Measurements from ENCODE around the gene CPTP. TPM values are rescaled to one million over a fixed set of nuclear protein-coding genes. Genes with fewer than 3 reads are reported as not detected.
"Not testable (repeated sequence)": the region's sequence is repeated elsewhere in the genome, so short reads cannot be mapped to it uniquely, and the experiment has no call there.

Gene CPTP
- total RNA-seq, 1 donor from 2014 or later = 36.1 TPM

- no peak for DNase-seq (ENCODE audit: low spot score)
These were observed 41.5 kb downstream of the CPTP start for GRCh38 chr1:1365875-1366698.

DNA sequence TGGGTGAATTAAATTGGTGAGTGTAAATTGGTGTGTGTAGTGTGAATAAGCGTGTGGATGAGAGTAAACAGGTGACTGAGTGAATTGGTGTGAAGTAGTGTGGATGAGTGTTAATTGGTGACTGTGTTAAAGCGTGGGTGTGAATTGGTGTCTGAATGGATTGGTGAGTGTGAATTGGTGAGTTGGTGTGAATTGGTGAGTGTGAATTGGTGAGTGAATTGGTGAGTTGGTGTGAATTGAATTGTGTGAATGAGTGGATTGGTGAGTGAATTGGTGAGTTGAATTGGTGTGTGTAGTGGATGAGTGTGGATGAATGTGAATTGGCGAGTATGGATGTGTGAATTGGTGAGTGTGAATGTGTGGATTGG lies 42.1 kb downstream of the CPTP start:
- DNase-seq (ENCODE audit: low spot score) = no peak

DNA sequence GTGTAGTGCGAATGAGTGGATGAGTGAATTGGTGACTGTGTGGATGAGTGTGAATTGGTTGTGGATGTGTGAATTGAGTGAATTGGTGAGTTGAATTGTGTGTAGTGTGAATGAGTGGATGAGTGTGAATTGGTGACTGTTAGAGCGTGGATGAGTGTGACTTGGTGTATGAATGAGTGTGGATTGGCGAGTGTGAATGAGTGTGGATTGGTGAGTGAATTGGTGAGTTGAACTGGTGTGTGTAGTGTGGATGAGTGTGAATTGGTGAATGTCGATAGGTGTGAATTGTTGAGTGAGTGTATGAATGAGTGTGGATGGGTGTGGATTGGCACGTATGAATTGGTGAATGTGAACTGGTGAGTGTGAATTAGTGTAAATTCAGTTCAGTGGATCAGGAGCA lies 42.7 kb downstream of the CPTP start:
- no peak for DNase-seq (ENCODE audit: low spot score)

DNA sequence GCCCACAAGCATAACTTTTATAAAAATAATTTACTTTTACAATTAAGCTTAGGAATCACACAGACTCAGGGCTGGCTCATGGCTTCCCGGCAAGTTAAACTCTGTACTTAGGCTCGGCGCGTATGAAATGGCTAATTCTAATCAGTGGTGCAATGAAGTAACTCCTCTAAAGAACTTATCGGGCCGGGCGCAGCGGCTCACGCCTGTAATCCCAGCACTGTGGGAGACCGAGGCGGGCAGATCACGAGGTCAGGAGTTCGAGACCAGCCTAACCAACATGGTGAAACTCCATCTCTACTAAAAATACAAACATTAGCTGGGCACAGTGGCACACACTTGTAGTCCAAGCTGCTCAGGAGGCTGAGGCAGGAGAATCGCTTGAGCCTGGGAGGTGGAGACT lies 45.5 kb downstream of the CPTP start:
- DNase-seq (ENCODE audit: low spot score) = not testable (repeated sequence)

GRCh38 chr1:1370771-1371300 lies 46.2 kb downstream of the CPTP start:
- DNase-seq (ENCODE audit: low spot score) = no peak

DNA sequence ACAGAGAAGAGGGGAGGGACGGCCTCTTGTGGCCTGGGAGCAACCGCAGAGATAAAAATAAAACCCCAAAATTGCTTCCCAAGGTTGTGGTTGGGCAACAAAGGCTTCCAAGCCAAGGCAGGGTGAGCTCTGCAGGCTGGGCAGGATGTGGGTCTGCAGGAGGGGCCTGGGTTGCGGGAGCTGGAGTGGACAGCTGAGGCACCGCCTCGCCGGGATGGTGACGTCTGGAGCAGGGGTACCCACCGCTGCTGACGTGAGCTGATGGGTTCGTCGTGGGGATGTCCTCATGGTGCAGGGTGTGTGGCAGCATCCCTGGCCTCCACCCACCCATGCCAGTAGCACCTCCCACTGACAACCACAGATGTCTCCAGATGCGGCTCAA lies 46.8 kb downstream of the CPTP start:
- no peak for DNase-seq (ENCODE audit: low spot score)

- peak; percentile 60 for DNase-seq (ENCODE audit: low spot score)
These were observed 47.4 kb downstream of the CPTP start for GRCh38 chr1:1371746-1372711.

DNA sequence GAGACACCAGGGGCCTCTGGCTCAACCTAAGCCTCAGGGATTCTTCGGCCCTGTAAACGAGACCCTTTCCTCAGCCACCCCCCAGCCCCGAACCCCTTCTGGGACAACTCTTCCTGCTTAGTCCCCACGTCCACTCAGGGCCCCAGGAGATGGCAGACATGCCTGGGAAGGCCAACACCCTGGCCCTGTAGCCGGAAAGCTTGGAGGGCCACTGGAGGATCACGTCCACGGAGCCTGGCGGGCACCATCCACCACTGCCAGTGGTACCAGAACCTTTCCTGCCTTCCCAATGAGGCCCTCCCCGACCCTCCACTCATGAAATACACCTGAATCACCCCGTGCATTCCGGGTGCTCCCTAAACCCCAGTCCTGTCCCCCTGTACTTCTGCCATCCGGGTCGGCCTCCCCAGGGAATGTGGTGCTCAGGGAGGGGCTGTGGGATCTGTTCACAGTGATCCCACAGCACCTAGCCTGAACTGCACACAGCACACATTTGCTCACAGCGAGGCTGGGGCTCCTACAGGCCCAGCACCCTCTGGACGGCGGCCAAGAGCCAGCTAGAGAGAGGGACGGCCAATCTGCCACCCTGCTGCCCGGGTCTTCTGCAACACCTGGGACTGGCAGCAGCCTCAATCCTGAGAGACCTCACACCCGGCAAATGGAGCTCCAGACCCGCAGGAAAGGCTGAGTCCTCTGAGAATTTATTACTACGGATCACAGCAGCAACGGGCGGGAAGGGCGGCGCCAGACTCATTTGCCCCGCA lies 48.6 kb downstream of the CPTP start:
- DNase-seq (ENCODE audit: low spot score) = no peak

- DNase-seq (ENCODE audit: low spot score) = no peak
These were observed 49.4 kb downstream of the CPTP start for GRCh38 chr1:1373815-1374588.

- DNase-seq (ENCODE audit: low spot score) = no peak
These were observed 50.0 kb downstream of the CPTP start for GRCh38 chr1:1374589-1374928.

DNA sequence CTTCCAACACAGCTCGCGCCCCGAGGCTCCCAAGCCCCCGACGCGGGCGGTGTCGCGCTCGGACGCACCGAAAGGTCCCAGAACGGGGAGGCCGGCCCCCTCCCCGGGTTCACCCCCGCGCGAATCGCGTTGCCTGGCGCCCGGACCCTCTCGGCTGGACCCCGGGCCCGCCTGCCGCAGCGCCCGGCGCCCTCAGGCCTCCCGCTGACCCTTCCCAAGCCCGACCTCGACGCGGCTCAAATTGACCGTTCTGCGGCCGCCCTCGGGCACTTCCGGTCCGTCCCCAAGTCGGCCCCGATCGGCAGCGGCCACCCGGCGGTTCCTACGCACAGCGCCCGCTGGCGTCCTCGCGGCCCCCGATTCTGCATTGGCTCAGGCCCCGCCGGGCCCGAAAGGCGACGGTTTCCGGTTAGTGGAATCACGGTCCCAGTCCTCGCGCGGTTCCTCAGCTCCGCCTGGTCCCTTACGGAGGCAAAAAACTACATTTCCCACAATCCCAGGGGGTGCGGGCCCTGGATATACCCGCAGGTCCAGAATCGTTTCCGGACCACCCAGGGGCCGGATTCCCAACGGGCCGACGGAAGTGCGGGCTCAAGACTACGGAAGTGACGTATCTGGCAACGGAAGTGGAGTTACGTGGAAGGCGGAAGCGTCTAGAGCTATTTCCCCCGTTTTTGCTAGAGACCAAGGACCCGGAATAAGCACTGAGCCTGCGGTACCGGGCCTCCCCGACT lies 50.5 kb downstream of the CPTP start, which contains the start of gene AURKAIP1:
AURKAIP1 (minus strand) TSS at position 279 of the 734 bp plus-strand sequence. CDS start 451 bp downstream, outside the sequence.
- peak; percentile 99 for DNase-seq (ENCODE audit: low spot score)

- no peak for DNase-seq (ENCODE audit: low spot score)
These were observed 52.1 kb downstream of the CPTP start for GRCh38 chr1:1376551-1377226.

DNA sequence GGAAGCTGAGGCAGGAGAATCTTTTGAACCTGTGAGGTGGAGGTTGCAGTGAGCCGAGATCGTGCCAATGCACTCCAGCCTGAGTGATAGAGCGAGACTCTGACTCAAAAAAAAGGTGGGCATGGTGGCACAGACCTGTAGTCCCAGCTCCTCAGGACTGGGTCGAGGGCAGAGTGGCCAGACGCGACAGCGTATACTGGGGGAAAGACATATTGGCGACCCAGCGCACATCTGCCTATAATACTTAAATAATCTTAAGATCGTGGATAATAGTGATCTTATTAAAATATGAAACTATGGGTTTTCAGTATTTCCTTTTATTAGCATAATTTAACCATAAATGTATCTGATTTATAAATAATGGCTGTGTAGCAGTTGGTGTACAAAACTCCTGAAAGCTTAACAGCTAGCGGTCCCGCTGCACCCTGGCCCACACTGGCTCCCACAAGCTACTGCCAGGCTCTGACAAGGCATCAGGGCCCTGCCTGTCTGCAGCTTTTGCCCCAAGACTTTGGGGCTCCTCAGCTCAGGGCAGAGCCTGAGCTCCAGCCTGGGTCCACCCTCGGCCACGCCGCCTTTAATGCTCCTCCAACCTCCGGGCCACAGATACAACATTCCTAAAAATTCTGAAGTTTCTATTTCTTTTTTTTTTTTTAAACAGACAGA lies 53.1 kb downstream of the CPTP start:
- DNase-seq (ENCODE audit: low spot score) = no peak

Other genes with a start within 250 kb of the CPTP start
- 18.6 TPM for gene C1orf159, start 208.7 kb upstream of the CPTP start, total RNA-seq
- gene TTLL10, start 150.9 kb upstream of the CPTP start, total RNA-seq = 0.78 TPM
- 1.1 TPM for gene TNFRSF18, start 118.2 kb upstream of the CPTP start, total RNA-seq
- gene TNFRSF4, start 110.6 kb upstream of the CPTP start, total RNA-seq = 2.6 TPM
- gene SDF4, start 92.8 kb upstream of the CPTP start, total RNA-seq = 190 TPM
- 16.1 TPM for gene B3GALT6, start 92.6 kb upstream of the CPTP start, total RNA-seq
- gene C1QTNF12, start 78.1 kb upstream of the CPTP start, total RNA-seq = 4.9 TPM
- gene UBE2J2, start 50.9 kb upstream of the CPTP start, total RNA-seq = 68.9 TPM
- 7.9 TPM for gene SCNN1D, start 44.4 kb upstream of the CPTP start, total RNA-seq
- gene ACAP3, start 16.9 kb upstream of the CPTP start, total RNA-seq = 86.6 TPM
- 19.0 TPM for gene PUSL1, start 16.2 kb upstream of the CPTP start, total RNA-seq
- 121 TPM for gene INTS11, start 142 bp upstream of the CPTP start, total RNA-seq
- 0.40 TPM for gene TAS1R3, start 6.5 kb downstream of the CPTP start, total RNA-seq
- 72.7 TPM for gene DVL1, start 24.6 kb downstream of the CPTP start, total RNA-seq
- gene MXRA8, start 33.8 kb downstream of the CPTP start, total RNA-seq = 73.1 TPM
- 135 TPM for gene AURKAIP1, start 50.4 kb downstream of the CPTP start, total RNA-seq
- gene CCNL2, start 74.5 kb downstream of the CPTP start, total RNA-seq = 194 TPM
- 99.2 TPM for gene MRPL20, start 82.5 kb downstream of the CPTP start, total RNA-seq
- 10.1 TPM for gene ANKRD65, start 96.5 kb downstream of the CPTP start, total RNA-seq
- 122 TPM for gene VWA1, start 110.9 kb downstream of the CPTP start, total RNA-seq
- gene ATAD3C, start 124.9 kb downstream of the CPTP start, total RNA-seq = 7.0 TPM
- gene ATAD3B, start 147.0 kb downstream of the CPTP start, total RNA-seq = 20.3 TPM
- gene ATAD3A, start 187.4 kb downstream of the CPTP start, total RNA-seq = 27.9 TPM
- 4.7 TPM for gene TMEM240, start 215.8 kb downstream of the CPTP start, total RNA-seq